ENCODE results near the gene SMG9. TPM values are rescaled to one million over a fixed set of nuclear protein-coding genes. Genes with fewer than 3 reads are reported as not detected.

The SMG9 gene
- polyA plus RNA-seq, 1 of the 3 experiments (the other 2 are of a cell fraction), result 24.3 TPM

- H4K20me1 ChIP-seq (ENCODE audit: insufficient read depth), result no peaks in the 10 kb centered on the region
- no peaks in the 10 kb centered on the region for H3K9me3 ChIP-seq
- H3K27me3 ChIP-seq (ENCODE audit: insufficient read depth), result no peaks in the 10 kb centered on the region
- CTCF ChIA-PET, result interaction anchor here (1.2 to 2.1 kb wide), 2 partner anchors 10 to 19 kb away, joined by 3 to 9 read pairs; partner anchors contain the start of gene IRGC
- TF ChIP-seq MEF2A (IDR thresholded peaks at IDR 0.05; ENCODE audit: borderline replicate concordance, low read depth) (no peak), NRF1 (IDR thresholded peaks at IDR 0.05; ENCODE audit: low read depth, low read length) (no peak), SIN3A (IDR thresholded peaks at IDR 0.05; ENCODE audit: borderline replicate concordance, low read depth, low read length) (no peak)
- TF ChIP-seq, protein P1, sequence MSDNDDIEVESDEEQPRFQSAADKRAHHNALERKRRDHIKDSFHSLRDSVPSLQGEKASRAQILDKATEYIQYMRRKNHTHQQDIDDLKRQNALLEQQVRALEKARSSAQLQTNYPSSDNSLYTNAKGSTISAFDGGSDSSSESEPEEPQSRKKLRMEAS (IDR thresholded peaks at IDR 0.05; ENCODE audit: low read depth), result no peak
- H3K36me3 ChIP-seq (replicated peaks in 1 of 2; ENCODE audit: control insufficient read depth in 1 of 2, insufficient read depth in 2 of 2, low read length in 1 of 2), result peaks cover 10 to 17% of the 10 kb centered on the region in 2 experiments
- no peaks in the 10 kb centered on the region for H3K79me2 ChIP-seq (ENCODE audit: insufficient read depth)
- no peak overlapping the region for H3K4me3 ChIP-seq (ENCODE audit: low read depth in 2 of 2, low read length in 1 of 2)
- no peak overlapping the region for H3K4me2 ChIP-seq
- no peak overlapping the region for H3K9ac ChIP-seq
- H3K9me2 ChIP-seq, result no peaks in the 10 kb centered on the region
- H3F3A ChIP-seq (replicated peaks; ENCODE audit: insufficient read depth), result peaks cover 6% of the 10 kb centered on the region
- 85% methylated on average over 7 of the region's 7 CpGs for WGBS (ENCODE audit: low lambda C conversion rate)
- H2AFZ ChIP-seq (ENCODE audit: low read depth), result no peak overlapping the region
- no peak overlapping the region for H3K27ac ChIP-seq (ENCODE audit: low read depth in 2 of 2, low read length in 1 of 2)
- no peaks in the 10 kb centered on the region for H3K4me1 ChIP-seq (ENCODE audit: control insufficient read depth in 1 of 2, insufficient read depth in 2 of 2, low read depth in 1 of 2, low read length in 1 of 2)
- no peak for DNase-seq
- POLR2A ChIA-PET, result no interaction called here
Measured at GRCh38 chr19:43725468-43725867, 29.3 kb downstream of the SMG9 start.

DNA sequence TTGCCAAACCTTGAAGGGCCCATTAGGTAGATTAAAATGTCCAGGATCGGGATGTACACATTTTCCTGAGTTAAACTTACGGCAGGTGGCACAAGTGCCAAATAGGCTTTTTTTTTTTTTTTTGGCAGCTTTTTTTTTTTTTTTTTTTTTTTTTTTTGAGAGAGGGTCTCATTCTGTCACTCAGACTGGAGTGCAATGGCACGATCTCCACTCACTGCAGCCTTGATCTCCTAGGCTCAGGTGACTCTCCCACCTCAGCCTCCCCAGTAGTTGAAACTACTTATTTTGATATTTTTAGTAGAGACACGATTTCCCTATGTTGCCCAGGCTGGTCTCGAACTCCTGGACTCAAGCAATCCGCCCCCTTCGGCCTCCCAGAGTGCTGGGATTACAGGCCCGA lies 29.9 kb downstream of the SMG9 start:
- Histone ChIP-seq H3K4me1 (ENCODE audit: control insufficient read depth in 1 of 2, insufficient read depth in 2 of 2, low read depth in 1 of 2, low read length in 1 of 2) (no peaks in the 10 kb centered on the region), H3K9ac (no peak overlapping the region), H3K4me2 (no peak overlapping the region), H2AFZ (ENCODE audit: low read depth) (no peak overlapping the region), H3K79me2 (ENCODE audit: insufficient read depth) (no peaks in the 10 kb centered on the region), H3K27me3 (ENCODE audit: insufficient read depth) (no peaks in the 10 kb centered on the region), H3K36me3 (replicated peaks in 1 of 2; ENCODE audit: control insufficient read depth in 1 of 2, insufficient read depth in 2 of 2, low read length in 1 of 2) (peaks cover 6 to 13% of the 10 kb centered on the region in 2 experiments), H3F3A (replicated peaks; ENCODE audit: insufficient read depth) (peaks cover 6% of the 10 kb centered on the region), H3K4me3 (ENCODE audit: low read depth in 2 of 2, low read length in 1 of 2) (no peak overlapping the region), H3K9me3 (no peaks in the 10 kb centered on the region), H4K20me1 (ENCODE audit: insufficient read depth) (no peaks in the 10 kb centered on the region), H3K9me2 (no peaks in the 10 kb centered on the region), H3K27ac (ENCODE audit: low read depth in 2 of 2, low read length in 1 of 2) (no peak overlapping the region)
- ChIA-PET POLR2A (no interaction called here), CTCF (interaction anchor here (1.2 to 2.1 kb wide), 2 partner anchors 9 to 20 kb away, joined by 3 to 9 read pairs; partner anchors contain the start of gene IRGC)
- DNase-seq, result no peak
- TF ChIP-seq, protein P1 (IDR thresholded peaks at IDR 0.05; ENCODE audit: low read depth), result no peak
- TF ChIP-seq TCF12 (IDR thresholded peaks at IDR 0.05) (no peak), ZBTB33 (IDR thresholded peaks at IDR 0.05; ENCODE audit: borderline replicate concordance, low read depth) (no peak), SMC3 (IDR thresholded peaks at IDR 0.05; ENCODE audit: low read depth, low read length) (no peak), RXRA (IDR thresholded peaks at IDR 0.05; ENCODE audit: borderline replicate concordance, low read depth) (no peak), SIN3A (IDR thresholded peaks at IDR 0.05; ENCODE audit: borderline replicate concordance, low read depth, low read length) (no peak), RAD21 (IDR thresholded peaks at IDR 0.05; ENCODE audit: low read length) (no peak), REST (IDR thresholded peaks at IDR 0.05; ENCODE audit: low read depth, low read length) (no peak), JUND (IDR thresholded peaks at IDR 0.05) (no peak), GABPA (IDR thresholded peaks at IDR 0.05; ENCODE audit: low read depth) (no peak), NFIC (IDR thresholded peaks at IDR 0.05; ENCODE audit: borderline replicate concordance) (no peak), USF2 (IDR thresholded peaks at IDR 0.05; ENCODE audit: borderline replicate concordance, low read depth, low read length) (no peak)
- 84% methylated on average over 8 of the region's 8 CpGs for WGBS (ENCODE audit: low lambda C conversion rate)

Data from SK-N-SH (cell line).